HL-60 (cell line): ENCODE data around the gene MARCHF4.

Experiments
- CTCF ChIP-seq: IDR thresholded peaks from one replicate; pipeline ENCODE4 v1.5.1; 2011; ENCODE audit warnings: low read length, control low read depth, inconsistent platforms; ENCODE audit not compliant: insufficient read depth
- POLR2AphosphoS5 ChIP-seq: IDR thresholded peaks from 2 replicates; pipeline ENCODE4 v1.6.1; 2012; ENCODE audit warnings: low read depth

GRCh38 chr2:216328347-216328746 is 43.9 kb downstream of the MARCHF4 start:
- no peak for TF ChIP-seq CTCF
- no peak for TF ChIP-seq POLR2AphosphoS5
